SJCRH30 (cell line): ENCODE data around the gene SUGCT. TPM values are rescaled to one million over a fixed set of nuclear protein-coding genes. Genes with fewer than 3 reads are reported as not detected.

Experiments used
- DNase-seq, 2 experiments: peaks; one replicate each; pipeline ENCODE4 v3.0.0-alpha.2; 2015 to 2020
- H3K27ac ChIP-seq: fragments of 250-450 bp; sonication (Bioruptor Pico); 2 replicates; pipeline ENCODE4 v1.5.1; 2020; ENCODE audit warnings: mild to moderate bottlenecking, moderate library complexity
- H3K27me3 ChIP-seq: fragments of 250-450 bp; sonication (Bioruptor Pico); 2 replicates; pipeline ENCODE4 v1.5.1; 2020; ENCODE audit warnings: mild to moderate bottlenecking, moderate library complexity
- H3K36me3 ChIP-seq: fragments of 250-450 bp; sonication (Bioruptor Pico); 2 replicates; pipeline ENCODE4 v1.5.1; 2020; ENCODE audit warnings: mild to moderate bottlenecking, moderate library complexity
- H3K4me1 ChIP-seq: fragments of 250-450 bp; sonication (Bioruptor Pico); 2 replicates; pipeline ENCODE4 v1.5.1; 2020; ENCODE audit warnings: mild to moderate bottlenecking, moderate library complexity
- H3K4me3 ChIP-seq: fragments of 250-450 bp; sonication (Bioruptor Pico); 2 replicates; pipeline ENCODE4 v1.5.1; 2020; ENCODE audit warnings: mild to moderate bottlenecking, moderate library complexity
- H3K9me3 ChIP-seq: fragments of 250-450 bp; sonication (Bioruptor Pico); replicated peaks from 2 replicates; pipeline ENCODE4 v1.5.1; 2020; ENCODE audit warnings: mild to moderate bottlenecking, moderate library complexity
- total RNA-seq: library from RNA; depleted of rRNA; stranded (reverse); fragments of >200 nt; shearing (Covaris generic); gene quantifications from 2 replicates; pipeline ENCODE4 v1.2.3, GENCODE V29; 2014

The SUGCT gene
- total RNA-seq, 1 experiment from 2014 or later = 4.8 TPM

DNA sequence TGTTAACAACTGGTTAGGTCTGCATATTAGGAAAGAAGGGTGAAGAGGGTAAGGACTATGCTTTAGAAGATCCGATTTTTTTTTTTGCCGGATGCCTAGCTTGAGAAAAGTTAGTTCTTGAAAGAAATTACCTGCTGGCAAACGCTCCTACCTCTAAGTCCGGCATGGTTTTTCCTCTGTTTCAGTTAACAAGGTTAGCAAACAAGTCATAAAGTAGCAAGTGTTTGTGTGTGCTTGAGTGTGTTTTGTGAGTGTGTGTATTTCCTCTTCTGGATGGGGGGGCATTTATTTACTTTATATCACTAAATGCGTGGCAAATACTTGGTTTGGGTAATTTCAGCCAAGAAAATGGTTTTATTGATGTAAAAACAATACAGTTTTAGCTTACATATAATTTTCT, 195.6 kb downstream of the SUGCT start:
- no peak overlapping the region for H3K4me3 ChIP-seq
- no peaks in the 10 kb centered on the region for H3K36me3 ChIP-seq
- H3K4me1 ChIP-seq = no peaks in the 10 kb centered on the region
- H3K27ac ChIP-seq = no peak overlapping the region
- no peak for DNase-seq
- H3K27me3 ChIP-seq = no peaks in the 10 kb centered on the region
- no peaks in the 10 kb centered on the region for H3K9me3 ChIP-seq

DNA sequence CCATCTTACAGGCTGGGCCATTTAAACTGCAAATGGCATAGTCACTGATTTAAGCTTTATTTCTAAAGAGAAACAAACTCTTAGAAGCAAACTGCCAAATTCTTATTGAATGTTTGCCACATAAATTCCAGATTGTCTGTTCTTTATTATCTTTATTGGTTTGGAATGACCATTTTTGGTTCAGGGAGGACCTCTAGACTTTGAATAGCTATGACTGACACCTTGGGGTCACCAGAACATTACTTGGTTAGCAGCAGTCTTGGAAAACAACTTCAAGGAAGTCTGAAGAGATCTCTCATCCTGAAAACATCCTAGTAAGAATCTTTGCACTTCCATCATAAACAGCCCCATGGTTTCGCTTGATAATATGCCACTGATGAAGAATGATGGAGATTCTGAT, 197.1 kb downstream of the SUGCT start:
- Histone ChIP-seq H3K4me1 (no peaks in the 10 kb centered on the region), H3K27me3 (no peaks in the 10 kb centered on the region), H3K4me3 (no peak overlapping the region), H3K9me3 (no peaks in the 10 kb centered on the region), H3K27ac (no peak overlapping the region), H3K36me3 (no peaks in the 10 kb centered on the region)
- DNase-seq = no peak

DNA sequence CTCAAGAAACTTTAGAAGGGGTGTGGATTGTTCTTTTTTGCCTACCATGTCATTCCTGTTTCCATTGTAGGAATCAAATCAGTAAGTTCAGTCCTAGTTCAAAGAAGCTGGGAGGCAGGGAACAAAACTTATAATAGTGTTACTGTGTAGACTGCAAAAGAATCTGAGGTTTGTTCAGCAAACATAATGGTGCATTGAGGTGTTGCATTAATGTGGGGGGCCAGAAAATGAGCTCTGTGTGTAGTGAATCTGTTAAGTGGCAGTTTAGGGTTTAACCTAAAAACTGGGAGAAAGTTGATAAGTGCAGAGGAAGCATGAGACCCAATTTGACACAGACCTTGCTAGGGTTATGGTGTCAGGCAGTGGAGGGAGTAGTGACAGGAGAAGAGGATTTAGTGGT, 197.7 kb downstream of the SUGCT start:
- Histone ChIP-seq H3K27ac (no peak overlapping the region), H3K4me1 (no peaks in the 10 kb centered on the region), H3K4me3 (no peak overlapping the region), H3K27me3 (no peaks in the 10 kb centered on the region), H3K9me3 (0 out of 2 replicates have a peak, but pooled peaks cover 4% of the 10 kb centered on the region), H3K36me3 (no peaks in the 10 kb centered on the region)
- no peak for DNase-seq

DNA sequence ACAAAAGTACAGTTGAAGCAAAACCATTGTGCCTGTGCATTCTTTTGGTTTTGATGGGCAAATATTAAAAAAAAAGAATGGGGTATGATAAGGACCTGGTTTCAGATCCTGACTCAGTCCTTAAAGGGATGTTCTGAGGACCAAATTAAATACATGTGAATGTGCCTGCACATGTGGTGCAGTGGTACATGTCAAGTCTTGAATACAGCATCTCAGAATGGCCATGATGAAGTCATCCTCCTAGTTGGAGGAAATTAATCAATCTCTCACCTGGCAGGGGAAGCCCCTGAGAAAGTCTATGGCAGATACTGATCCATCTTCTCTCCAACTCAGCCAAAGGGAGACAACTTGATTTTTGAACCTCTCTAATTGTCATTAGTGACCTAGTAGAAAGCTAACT, 207.0 kb downstream of the SUGCT start:
- DNase-seq = no peak
- Histone ChIP-seq H3K36me3 (no peaks in the 10 kb centered on the region), H3K4me1 (no peaks in the 10 kb centered on the region), H3K27me3 (no peaks in the 10 kb centered on the region), H3K9me3 (0 out of 2 replicates have a peak, but pooled peaks cover 7% of the 10 kb centered on the region), H3K4me3 (no peak overlapping the region), H3K27ac (no peak overlapping the region)

DNA sequence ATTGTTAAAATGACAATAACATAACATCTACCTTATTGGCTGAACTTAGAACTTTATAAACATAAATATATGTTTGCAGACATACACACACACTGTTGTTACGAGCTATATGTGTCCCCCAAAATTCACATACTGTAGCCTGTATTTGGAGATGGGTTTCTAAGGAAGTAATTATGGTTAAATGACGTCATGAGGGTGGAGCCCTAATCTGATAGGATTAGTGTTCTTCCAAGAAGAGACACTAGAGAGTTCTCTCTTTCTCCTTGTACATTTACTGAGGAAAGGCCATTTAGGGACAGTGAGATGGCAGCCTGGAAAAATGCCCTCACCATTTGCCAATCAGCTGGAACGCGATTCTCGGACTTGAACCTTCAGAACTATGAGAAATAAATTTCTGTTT, 211.7 kb downstream of the SUGCT start:
- Histone ChIP-seq H3K27me3 (no peaks in the 10 kb centered on the region), H3K4me3 (no peak overlapping the region), H3K4me1 (no peaks in the 10 kb centered on the region), H3K36me3 (no peaks in the 10 kb centered on the region), H3K9me3 (no peaks in the 10 kb centered on the region), H3K27ac (no peak overlapping the region)
- peak in 1 of 2 experiments; percentile 7 for DNase-seq

DNA sequence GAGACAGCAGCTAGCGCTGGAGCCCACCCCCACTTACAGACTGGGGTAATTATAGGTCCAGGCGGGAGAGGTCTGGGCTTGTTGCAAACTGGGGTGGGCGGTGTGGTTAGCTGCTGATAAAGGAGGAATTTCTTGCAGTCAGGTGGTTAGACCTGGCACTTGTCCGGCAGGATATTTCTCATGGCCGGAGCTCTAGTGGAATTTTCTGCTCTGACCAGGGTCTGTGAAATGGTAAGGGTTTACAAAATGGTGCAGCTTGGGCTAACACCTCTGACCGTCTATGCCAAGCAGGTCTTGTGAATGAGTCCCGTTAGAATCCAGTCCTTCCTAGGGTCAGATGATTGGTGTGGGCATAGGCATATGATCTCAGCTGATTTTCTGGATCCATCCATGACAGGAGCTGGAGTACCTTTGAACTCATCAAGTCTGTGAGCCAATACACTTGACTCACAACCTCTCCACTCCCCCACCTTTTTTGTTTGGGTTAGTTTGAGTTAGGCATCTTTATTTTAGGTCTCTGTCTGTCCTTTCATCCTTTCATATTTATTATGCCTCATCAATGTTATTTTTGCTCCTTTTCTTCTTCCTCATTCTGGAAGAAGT, 213.4 kb downstream of the SUGCT start:
- no peaks in the 10 kb centered on the region for H3K9me3 ChIP-seq
- no peak overlapping the region for H3K27ac ChIP-seq
- peaks cover 4% of the 10 kb centered on the region; the same call in 1 of the 2 replicates for H3K27me3 ChIP-seq
- H3K4me1 ChIP-seq = no peaks in the 10 kb centered on the region
- no peak overlapping the region for H3K4me3 ChIP-seq
- H3K36me3 ChIP-seq = no peaks in the 10 kb centered on the region
- DNase-seq = no peak

DNA sequence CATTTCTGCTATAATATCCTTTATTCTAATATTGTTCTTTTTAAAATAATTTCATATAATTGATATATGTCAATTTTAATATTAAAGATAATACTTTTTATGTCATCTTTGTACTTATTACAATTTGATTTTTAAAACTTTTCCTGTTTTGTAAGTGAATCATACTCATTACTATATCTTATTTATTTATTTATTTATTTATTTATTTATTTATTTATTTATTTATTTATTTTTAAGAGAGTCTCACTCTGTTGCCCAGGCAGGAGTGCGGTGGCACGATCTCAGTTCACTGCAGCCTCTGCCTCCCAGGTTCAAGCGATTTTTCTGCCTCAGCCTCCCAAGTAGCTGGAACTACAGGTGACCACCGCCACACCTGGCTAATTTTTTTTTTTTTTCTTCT, 215.3 kb downstream of the SUGCT start:
- no peaks in the 10 kb centered on the region for H3K4me1 ChIP-seq
- peaks cover 5% of the 10 kb centered on the region; the same call in 1 of the 2 replicates for H3K27me3 ChIP-seq
- DNase-seq = no peak
- no peak overlapping the region for H3K4me3 ChIP-seq
- H3K36me3 ChIP-seq = no peaks in the 10 kb centered on the region
- H3K27ac ChIP-seq = no peak overlapping the region
- H3K9me3 ChIP-seq = no peaks in the 10 kb centered on the region

DNA sequence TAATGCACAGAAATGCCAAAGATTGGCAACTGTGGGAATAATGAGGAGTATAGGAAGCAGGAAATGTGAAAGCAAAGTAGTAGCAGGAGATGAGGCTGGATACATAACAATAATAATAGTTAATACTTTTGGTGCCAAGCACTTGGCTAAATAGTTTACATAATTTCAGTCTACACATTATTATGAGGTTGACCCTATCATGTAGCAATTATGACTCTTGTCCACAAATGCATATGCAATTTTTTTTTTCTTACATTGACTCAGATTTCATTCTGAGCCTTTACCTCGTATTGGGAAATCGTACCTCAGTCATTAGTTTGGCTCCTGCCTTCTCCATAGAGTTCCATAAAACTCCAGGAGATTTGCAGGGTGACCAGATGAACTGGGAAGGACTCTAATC, 219.9 kb downstream of the SUGCT start:
- DNase-seq = no peak

DNA sequence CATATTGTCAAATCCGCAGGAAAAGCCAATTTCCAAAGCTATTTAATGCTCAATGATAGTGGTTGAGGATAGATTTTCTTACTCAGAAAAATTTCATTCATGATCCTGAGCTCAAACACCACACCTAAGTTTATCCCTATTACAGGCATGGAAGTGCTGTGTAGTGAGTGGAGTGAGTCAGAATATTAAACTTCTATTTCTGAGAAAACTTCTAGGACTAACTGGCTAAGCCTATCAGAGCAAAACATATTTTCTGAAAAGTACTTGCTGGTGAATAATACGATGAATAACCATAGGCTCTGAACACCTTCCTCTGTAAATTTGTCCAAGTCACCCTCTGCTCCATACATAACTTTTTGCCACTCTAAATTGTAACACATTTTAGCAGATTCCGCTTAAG, 221.5 kb downstream of the SUGCT start:
- Histone ChIP-seq H3K27me3 (peaks cover 5% of the 10 kb centered on the region; the same call in 1 of the 2 replicates), H3K9me3 (no peaks in the 10 kb centered on the region), H3K4me3 (no peak overlapping the region), H3K36me3 (no peaks in the 10 kb centered on the region), H3K27ac (no peak overlapping the region), H3K4me1 (no peaks in the 10 kb centered on the region)
- no peak for DNase-seq

More for the DNA sequence above, 219.9 kb downstream of the SUGCT start:
- peaks cover 5% of the 10 kb centered on the region; the same call in 1 of the 2 replicates for H3K27me3 ChIP-seq
- H3K4me3 ChIP-seq = no peak overlapping the region
- H3K9me3 ChIP-seq = no peaks in the 10 kb centered on the region
- no peak overlapping the region for H3K27ac ChIP-seq
- no peaks in the 10 kb centered on the region for H3K4me1 ChIP-seq
- no peaks in the 10 kb centered on the region for H3K36me3 ChIP-seq

DNA sequence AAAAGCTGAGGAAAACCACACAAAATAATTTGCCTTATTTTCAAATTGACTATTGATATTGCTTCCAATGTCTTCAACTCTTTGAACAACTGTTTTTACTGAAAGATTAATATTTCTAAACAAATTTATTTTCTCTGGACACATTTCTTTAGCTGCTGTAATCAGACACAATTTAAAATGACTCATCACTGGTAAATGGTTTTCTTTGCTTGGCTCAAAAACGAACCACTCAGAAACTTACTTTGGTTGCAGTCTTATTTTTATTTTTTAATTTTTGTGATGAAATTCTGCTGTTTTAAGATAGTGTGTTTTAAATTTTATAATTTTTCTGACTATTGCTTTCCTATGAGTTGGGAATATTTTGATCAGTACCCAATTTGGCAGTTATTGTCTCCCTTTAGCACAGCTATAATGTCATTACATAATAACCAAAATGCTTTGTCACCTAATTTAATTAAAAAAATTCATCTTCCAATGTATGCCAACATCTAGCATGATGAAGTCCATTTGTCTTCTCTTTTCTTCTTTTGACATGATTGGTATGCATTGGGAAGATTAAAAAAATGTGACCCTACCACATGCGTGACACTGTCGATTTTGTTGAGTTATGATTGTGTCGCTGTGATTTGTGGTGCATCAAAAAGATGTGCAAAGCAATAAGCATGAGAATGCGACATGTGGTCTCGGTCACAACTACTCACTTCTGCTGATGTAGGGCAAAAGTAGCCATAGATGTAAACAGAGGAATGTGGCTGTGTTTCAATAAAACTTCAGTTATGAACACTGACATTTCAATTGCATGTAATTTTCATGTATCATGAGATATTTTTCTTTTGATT, 222.3 kb downstream of the SUGCT start:
- DNase-seq = no peak
- no peaks in the 10 kb centered on the region for H3K4me1 ChIP-seq
- H3K27me3 ChIP-seq = peaks cover 5% of the 10 kb centered on the region; the same call in 1 of the 2 replicates
- H3K36me3 ChIP-seq = no peaks in the 10 kb centered on the region
- H3K27ac ChIP-seq = no peak overlapping the region
- H3K9me3 ChIP-seq = no peaks in the 10 kb centered on the region
- no peak overlapping the region for H3K4me3 ChIP-seq

DNA sequence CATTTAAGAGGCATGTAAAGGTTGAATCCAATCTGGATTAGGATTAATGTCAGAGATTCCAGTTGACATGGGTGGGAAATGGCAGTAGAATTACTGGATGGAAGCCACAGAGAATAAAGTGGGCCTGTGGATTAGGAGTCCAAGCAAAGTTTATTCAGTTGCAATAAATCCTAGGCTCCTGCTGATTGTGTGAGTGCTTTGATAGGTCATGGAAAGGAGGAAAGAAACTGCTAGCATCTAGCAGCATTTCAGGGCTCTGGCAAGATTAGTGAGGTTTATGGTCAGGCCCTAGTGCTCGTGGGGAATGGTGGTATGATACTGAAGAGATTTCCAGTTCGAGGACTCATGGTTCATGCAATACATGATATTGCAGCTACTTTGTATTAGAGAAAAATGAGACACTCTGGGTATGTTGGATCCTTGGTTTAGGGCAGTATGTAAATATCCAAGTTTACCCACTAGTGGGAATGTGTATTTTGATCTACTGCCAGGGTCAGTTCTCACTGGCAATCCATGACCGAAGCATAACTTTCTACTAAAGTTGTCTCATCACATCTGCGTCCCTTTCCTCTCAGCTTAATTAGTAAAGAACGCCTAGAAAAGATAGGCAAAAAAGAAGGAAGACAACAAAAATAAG, 235.0 kb downstream of the SUGCT start:
- Histone ChIP-seq H3K9me3 (no peaks in the 10 kb centered on the region), H3K27me3 (no peaks in the 10 kb centered on the region), H3K4me3 (no peak overlapping the region), H3K27ac (no peak overlapping the region), H3K4me1 (no peaks in the 10 kb centered on the region), H3K36me3 (no peaks in the 10 kb centered on the region)
- DNase-seq = no peak

DNA sequence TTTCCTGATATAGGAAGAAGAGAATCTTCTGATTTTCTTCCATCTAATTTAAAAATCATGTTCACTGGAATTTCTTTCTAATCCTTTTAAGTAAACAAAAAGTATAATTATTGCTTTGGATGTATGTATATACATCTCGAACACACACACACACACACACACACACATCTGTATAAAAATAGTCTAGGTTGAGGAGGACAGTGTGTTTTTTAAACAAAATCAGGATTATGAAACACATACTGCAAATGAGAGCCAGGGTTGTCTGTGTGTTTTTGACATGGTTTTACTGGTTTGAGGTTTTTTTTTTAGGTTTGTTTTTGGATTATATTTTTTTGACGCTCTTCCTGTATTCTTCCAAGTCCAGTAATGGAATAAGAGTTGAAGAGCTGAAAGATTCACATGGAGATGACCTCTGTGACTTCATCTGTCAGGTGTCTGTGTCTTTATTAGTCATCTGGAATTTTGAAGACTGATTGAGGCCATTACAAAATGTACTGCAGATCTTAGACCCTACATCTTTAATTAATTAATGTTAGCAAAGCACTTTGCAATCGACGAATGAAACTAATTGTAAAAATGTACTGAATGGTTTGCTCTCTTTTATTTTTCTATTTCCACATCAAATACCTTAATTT, 237.1 kb downstream of the SUGCT start:
- Histone ChIP-seq H3K4me1 (no peaks in the 10 kb centered on the region), H3K27ac (no peak overlapping the region), H3K27me3 (no peaks in the 10 kb centered on the region), H3K36me3 (no peaks in the 10 kb centered on the region), H3K4me3 (no peak overlapping the region), H3K9me3 (no peaks in the 10 kb centered on the region)
- DNase-seq = no peak

DNA sequence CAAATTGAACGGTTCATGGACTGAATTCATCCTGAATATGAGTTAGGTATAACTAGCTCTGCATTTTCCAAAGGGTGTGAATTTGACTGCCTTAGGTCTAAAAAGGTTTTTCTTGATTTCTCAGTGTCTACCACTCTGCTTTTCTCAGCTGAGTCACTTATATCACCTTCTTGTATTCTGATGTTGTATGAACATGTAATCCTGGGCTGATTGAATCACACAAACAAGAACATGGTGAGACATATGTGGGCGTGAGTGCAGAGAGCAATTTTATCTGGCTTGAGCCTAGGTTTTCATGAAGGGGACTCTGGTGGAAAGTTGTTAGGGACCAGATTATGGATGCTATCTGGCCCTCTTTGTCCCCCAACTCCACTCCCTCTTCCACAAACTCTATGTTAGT, 239.8 kb downstream of the SUGCT start:
- H3K9me3 ChIP-seq = no peaks in the 10 kb centered on the region
- no peaks in the 10 kb centered on the region for H3K4me1 ChIP-seq
- no peaks in the 10 kb centered on the region for H3K36me3 ChIP-seq
- no peak overlapping the region for H3K27ac ChIP-seq
- DNase-seq = no peak
- no peaks in the 10 kb centered on the region for H3K27me3 ChIP-seq
- no peak overlapping the region for H3K4me3 ChIP-seq

DNA sequence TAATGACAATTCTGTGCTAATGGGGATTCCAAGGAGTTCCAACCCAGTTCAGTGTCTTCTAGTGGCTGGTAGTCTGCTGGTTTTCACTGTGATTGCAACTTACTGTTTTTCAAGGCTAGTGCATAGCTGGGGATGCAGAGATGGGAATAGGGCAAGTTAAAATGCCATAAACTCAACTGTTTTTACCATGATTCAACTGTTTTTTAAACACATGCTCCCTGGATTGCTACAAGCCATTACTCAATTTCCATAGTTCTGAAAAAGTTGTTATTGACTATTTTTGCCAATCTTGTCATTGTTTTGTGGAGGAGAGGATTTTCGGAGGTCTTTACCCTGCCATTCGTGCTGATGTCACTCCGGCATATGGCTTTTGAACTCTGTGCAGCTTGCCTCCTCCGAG, 245.3 kb downstream of the SUGCT start:
- Histone ChIP-seq H3K4me1 (no peaks in the 10 kb centered on the region), H3K27ac (no peak overlapping the region), H3K36me3 (no peaks in the 10 kb centered on the region), H3K4me3 (no peak overlapping the region), H3K9me3 (no peaks in the 10 kb centered on the region), H3K27me3 (peaks cover 12% of the 10 kb centered on the region)
- no peak for DNase-seq

DNA sequence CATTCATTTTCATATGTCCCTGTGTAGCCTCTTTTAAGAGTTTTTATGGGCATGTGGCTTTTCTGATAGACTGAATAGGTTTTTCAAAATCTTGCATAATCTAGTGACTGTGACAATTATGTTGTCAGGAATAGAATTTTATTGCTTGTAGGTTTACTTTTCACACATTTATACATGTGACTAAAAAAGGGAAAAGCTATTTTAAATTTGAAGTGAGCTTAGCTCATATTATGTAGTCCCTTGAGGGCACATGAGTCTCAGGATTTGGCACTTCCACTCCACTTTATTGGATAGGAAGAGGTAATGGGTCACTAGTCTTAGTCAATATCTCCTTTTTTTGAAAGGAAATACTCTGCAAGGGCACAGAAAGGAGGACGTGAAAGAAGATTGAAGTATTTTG, 247.3 kb downstream of the SUGCT start:
- no peaks in the 10 kb centered on the region for H3K4me1 ChIP-seq
- no peaks in the 10 kb centered on the region for H3K9me3 ChIP-seq
- H3K36me3 ChIP-seq = no peaks in the 10 kb centered on the region
- no peak for DNase-seq
- peaks cover 13% of the 10 kb centered on the region for H3K27me3 ChIP-seq
- no peak overlapping the region for H3K27ac ChIP-seq
- no peak overlapping the region for H3K4me3 ChIP-seq
